CD4-positive, alpha-beta T cell treated with Interleukin-15 for 1 hour (primary cell): Measurements from ENCODE around the gene ARVCF.
"Not testable (repeated sequence)": the region's sequence is repeated elsewhere in the genome, so short reads cannot be mapped to it uniquely, and the experiment has no call there.

Source experiments
- DNase-seq: peaks from one replicate; pipeline ENCODE4 v3.0.0-alpha.2; 2020

The ARVCF gene

DNA sequence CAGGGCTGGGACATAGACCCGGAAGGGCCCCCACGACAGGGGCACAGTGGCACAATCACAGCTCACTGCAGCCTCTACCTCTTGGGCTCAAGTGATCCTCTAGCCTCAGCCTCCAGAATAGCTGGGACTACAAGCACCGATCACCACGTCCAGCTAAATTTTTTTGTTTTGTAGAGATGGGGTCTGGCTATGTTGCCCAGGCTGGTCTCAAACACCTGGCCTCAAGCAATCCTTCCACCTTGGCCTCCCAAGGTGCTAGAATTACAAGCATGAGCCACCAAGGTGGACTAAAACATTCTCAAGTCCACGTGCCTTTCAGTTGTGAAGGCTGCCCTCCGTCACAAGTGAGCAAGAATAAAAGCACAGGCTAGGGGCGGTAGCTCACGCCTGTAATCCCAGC, 85.1 kb downstream of the ARVCF start:
- no peak for DNase-seq

DNA sequence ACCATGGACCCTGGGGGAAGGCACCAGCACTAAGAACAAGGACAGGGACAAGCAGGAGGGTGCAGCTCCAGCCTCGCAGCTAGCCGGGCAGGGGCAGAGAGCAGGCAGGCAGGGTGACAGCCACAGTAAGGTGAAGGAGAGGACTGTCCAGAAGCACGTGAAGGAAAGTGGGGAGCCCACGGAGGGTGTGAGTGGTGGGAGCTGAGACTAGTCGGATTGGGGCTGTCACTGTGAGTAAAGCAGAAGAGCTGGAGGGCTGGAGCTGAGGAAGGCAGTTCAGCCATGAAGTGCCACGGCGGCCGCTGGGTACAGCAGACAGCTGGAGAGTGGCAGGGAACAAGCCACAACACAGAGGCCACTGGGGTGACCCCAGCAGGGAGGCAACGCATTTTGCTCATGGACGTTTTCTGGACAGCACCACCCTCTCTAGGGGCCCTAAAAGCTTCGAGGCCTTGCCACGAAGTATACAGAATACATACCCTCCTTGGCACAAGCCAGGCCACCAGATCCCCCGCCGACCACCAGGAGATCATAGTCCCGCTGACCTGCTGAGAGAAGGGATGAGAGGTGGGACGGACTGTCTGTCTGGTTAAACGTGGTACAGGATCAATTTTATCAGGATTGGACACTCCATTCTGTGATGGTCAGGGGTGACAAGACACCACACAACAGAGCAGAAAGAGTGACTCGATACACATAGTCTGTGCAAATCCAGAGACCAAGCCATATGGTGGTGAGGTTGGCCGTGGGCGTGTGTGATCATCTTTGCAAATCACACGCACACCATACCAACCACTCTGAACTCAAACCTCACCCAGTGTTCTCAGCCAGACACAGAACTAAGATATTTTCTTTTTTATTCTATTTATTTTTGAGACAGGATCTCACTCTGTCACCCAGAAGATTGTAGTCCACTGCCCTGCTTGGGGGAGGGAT, 85.8 kb downstream of the ARVCF start:
- DNase-seq: no peak

DNA sequence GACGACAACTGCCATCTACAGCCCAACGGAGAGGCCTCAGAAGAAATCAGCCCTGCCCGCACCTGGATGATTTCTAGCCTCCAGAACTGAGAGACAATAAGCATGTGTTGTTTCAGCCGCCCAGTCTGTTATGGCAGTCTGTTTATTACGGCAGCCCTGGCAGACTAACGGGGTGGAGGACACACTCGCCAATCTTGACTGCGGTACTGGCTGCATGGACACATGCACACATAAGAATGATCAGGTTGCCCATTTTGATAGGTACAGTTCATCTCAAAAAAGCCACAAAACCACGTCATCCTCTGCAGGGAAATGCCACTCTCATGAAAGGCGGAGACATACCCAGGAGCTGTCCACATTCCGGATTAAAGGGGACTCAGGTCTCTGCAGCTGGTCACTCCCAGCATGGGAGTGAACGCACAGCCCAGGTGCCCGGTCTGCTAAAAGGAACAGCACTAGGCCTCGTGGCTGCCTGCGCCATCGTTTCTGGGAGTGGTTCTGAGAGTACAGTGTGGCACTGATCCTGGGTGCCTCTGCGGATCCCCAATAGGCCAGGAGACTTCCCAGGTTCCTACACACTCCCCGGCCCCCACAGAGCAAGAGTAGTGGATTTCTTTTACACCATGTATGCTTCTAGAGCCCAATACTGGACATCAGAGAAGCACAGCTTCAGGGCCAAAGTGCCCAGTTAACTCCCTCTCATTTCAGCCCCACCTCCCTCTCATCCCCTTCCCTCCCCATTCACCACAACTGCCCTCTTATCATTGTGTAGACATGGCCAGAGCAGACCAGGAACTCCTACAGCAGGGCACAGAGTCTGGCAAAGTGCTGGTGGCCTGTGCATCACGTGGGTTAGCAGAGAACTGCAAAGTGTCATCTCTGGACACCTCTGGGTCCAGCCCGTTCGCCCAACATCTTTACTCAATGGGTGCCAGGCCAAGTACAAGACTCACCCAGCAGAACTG, 86.8 kb downstream of the ARVCF start:
- no peak for DNase-seq

DNA sequence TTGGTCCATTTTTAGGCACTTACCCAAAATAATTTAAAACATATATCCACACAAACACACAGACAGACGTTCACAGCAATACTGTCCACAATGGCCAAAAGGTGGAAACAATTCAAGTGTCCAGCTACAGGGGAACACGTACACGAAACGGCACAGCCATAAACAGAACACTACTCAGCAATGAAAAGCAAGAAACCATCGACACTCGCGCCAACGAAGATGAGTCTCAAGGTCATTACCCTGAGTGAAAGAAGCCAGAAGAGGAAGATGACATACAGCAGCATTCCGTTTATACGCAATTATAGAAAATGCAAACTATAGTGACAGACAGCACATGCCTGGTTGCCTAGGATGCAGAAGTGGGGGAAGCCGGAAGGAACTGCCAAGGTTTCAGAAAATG, 88.4 kb downstream of the ARVCF start:
- no peak for DNase-seq

DNA sequence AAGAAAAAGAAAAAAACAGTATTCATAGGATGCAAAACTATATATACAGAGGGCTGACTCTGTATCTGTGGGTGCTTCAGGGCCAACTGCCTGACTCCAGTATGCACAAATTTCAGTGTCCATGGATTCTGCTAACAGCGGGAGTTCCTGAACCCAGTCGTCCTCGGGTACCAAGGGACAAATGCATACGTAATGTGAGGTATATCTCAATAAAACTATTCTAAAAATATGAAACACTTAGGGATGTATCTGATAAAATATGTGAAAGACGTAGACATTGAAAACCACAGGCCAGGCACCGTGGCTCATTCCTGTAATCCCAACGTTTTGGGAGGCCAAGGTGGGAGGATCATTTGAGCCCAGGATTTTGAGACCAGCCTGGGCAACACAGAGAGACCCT, 88.9 kb downstream of the ARVCF start:
- DNase-seq: no peak

DNA sequence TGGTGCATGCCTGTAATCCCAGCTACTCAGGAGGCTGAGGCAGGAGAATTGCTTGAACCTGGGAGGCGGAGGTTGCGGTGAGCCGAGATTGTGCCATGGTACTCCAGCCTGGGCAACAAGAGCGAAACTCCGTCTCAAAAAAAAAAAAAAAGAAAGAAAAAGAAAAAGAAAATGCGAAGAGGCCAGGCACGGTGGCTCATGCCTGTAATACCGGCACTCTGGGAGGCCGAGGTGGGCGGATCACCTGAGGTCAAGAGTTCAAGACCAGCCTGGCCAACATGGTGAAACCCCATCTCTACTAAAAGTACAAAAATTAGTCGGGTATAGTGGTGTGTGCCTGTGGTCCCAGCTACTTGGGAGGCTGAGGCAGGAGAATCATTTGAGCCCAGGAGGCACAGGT, 90.6 kb downstream of the ARVCF start:
- DNase-seq: not testable (repeated sequence)

DNA sequence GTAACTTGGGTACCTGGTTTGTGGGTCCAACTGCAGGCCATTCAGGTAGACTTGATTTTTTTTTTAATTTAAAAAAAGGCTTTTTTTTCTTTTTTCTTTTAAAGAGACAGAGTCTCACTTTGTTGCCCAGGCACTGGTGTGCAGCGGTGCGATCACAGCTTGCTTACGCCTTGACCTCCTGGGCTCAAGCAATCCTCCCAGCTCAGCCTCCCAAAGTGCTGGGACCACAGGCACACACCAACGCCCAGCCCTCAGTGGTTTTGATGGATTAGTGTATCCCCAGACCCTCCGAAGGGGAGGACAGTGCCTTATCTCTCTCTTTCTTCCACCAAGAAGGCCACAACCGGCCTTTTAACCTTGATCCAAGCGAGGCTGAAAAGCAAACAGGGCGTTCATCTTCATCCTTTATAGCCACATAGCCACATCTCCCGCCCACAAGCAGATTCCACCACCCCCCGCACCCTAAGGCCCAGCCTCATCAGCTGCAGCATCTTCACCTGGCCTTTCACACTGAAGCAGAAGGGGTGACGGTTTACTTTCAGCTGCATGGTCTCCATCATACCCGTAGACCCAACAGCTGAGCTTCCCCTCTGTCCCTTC, 92.6 kb downstream of the ARVCF start:
- DNase-seq: no peak

DNA sequence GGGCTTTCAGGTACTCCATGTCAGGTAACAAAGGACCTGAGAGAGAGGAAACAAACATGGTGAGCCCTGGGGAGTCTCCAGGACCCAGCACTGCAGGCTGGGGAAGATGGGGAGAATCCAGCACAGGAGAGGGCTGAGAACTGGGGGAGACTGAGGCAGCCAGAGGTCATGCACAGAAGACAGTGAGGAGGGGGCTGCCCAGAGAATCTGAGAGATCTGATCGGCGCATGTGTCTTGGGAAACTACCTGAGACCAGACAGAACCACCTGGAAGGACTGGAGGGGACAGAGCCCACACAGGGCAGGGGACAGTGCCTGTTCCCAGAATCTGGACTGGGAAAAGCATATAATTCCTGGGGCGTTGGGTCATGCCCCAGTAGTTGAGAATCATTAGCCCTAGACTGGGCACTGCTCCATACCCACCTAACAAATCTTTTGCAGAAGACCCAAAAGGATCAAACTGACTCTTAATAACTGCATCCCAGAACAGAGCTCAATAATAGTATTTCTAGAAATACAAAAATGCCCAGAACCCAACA, 95.0 kb downstream of the ARVCF start:
- no peak for DNase-seq
